NCI-H2227 (cell line): ENCODE results near the gene POU2F1.

ENCODE experiments used
- DNase-seq: peaks from one replicate; lab custom pipeline; 2025; ENCODE audit not compliant: unreplicated experiment; lab: John Stamatoyannopoulos, UW

The POU2F1 gene

DNA sequence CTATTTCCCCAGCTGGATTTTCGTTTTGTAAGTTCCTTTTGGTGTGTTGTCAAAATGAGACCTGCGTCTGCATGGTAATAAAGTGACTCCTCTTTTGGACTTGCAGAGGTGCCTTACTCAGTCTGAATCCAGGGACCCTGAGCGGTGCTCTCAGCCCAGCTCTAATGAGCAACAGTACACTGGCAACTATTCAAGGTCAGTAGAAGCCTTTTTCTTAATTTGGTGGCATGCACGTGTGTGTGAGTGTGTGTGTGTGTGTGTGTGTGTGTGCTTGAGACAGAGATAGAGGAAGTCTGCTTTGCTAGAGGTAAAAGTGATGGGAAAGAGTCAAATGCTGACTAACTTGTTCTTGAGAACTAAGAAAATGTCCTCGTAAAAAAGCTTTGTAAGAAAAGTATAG lies 192.2 kb downstream of the POU2F1 start:
- no peak for DNase-seq

DNA sequence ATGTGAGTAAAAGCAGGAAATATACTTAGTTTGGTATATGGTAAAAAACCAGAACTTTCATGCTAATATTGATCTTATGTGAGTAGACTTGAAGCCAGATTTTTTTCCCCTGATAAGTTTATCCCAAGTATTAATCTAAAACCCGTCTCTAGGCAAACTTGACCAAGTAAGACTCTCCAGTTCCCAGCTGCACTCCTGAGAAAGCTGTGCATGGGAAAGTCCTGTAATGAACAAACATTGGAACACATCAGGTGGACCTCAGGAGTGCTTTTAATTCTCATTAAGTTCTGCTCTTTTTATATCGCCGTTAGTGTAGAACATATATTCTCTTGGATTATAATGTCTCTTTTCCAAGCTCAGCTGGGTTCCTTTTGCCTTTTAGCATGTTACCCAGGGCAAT lies 192.6 kb downstream of the POU2F1 start:
- DNase-seq = no peak

DNA sequence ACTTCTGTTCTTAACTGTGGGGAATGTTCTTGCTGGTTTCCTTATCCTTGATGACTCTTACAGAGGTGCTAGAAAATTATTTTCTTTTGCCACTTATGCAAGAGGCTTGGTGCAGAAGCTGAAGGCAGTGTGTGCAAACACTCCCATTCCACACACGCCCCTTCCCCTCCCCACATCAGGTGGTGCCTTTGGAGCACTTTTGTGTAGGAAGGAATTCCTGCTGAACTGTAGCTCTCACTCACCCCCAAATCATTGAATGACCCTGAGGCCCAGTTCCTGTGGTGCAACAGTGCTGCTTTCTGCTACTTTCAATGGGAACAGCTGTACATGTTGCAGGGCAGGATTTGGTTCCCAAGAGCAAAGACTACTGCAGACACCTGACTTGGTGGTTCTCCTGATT lies 195.8 kb downstream of the POU2F1 start:
- DNase-seq = no peak

DNA sequence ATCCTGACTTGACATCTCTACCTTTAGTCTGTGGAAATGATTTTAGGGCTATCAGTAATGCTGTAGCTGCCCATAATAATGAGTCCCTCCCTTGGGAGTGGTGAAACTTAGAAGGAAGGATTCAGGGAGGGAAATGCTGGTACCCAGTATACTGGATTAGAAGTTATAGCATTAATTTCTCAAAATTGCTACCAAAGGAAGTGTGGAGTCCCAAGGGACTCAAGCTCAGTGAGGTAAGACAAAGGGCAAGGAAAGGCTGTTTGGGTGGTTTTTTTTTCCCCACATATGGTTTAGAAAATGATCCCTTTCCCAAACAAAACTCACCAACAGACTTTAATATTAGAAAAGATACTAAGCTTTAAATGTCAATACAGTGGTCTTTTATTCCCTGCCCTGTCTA lies 197.7 kb downstream of the POU2F1 start:
- DNase-seq = no peak

DNA sequence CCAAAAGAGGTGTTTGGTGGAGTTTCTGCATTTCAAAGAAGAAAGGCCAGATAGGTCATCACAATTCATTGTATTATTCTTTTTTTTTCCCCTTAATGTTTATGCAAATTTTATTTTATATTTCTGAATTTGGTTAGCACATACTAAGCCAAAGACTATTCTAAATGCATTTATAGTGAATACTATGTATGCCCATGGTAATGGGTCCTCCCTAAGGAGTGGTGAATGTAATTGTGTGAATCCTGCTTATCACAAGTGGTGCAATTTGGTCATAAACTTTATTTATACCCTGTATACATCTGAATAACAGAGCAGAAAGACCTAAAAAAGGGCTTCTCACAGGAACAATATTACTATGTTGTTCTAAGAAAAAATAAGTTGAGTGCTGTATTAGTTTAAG lies 198.6 kb downstream of the POU2F1 start:
- DNase-seq = no peak

DNA sequence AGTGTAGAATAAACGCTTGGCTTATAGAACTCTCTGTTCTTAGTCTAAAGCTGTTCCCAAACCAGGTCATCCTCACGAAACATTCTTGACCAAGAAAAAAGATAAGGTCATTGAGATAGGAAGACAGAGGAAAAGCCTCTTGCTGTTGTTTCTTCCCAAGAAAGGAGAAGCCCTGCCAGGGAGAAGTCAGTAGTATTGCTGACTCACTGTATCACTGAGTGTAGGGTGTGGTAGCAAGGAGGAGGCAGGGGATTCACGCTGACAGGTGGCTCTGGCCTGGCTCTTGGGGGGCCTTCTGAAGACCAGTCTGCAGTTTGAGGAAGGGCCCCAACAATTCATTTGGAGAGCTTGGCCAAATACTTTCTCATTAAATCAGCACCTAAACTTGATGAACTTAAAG lies 199.8 kb downstream of the POU2F1 start:
- DNase-seq = no peak

DNA sequence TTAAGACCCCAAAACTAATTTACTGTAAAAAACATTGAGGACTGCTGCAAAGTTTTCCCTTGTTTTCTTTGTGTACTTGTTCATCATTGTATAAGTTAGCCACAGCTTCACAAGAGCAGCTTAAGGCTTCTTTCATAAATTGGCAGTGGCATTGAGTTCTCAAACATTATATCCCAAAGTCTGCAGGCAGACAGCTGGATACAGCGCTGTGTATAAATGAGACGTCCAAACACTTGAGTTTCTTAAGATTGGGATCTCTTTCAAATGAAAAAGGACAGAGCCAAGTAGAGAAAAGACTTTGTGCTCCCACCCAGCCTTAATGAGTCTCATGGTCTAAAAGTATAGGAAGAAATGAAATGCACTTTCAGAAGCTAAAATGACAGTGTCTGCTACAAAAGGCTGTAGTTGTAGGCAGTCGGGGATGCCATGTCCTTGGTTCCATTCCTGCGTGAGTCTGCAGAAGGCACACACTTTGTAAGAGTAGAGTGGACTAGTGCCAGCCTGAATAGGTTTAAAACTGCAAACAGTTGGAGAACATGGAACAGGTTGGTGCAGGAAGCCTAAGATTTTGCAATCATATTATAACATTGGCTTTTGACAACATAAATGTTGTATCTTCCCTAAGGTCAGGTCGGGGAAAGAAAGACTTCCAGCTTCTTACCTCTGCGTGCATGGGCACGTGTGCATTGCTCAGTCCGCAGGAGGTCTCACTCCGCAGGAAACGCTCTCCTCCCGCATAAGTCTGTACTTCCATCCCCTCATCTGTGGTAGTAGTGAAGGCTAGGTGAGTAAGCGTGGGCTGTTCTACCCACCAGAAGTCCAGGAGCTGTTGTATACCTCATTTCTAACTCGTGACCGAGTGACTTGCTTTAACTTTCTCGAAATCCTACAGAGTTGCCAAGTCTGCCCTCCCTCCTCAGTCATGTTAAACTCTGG lies 203.3 kb downstream of the POU2F1 start:
- no peak for DNase-seq

DNA sequence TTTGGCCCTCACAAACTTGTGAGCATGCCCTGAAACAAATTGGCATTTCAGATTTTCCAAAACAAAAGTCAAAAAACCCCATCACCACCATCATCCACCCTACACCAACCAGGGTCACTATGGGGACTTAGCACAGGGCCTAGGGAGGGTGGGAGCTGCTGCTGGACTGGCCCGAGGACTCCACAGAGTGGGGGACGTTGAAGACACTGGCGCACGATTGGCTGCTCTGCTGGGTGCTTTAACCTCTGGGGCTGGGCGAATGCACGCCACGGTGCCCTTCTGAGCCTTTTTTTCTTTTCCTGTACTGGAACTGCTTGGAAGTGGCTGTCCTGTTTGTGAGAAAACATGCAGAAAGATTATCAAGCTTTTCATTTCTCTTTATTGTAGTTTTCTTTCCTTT lies 204.8 kb downstream of the POU2F1 start:
- DNase-seq = no peak

DNA sequence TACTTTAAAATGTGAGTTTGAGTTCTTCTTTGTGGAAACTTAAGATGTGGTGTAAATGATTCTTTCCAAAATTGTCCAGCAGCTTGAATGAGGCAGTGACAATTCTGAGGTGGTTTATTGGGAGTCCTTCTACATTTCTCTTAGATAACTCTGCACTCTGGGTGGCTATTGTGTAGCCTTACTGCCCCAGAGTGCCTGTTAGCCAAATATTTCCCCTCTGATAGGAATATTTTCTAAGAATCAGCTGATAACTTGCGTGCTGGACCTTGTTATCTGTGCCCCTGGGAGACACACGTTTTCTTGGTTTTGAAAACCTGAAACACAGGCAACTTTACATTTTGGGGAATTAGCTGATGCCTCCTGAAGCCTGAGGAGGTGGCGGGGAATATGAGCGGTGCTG lies 206.0 kb downstream of the POU2F1 start:
- no peak for DNase-seq

DNA sequence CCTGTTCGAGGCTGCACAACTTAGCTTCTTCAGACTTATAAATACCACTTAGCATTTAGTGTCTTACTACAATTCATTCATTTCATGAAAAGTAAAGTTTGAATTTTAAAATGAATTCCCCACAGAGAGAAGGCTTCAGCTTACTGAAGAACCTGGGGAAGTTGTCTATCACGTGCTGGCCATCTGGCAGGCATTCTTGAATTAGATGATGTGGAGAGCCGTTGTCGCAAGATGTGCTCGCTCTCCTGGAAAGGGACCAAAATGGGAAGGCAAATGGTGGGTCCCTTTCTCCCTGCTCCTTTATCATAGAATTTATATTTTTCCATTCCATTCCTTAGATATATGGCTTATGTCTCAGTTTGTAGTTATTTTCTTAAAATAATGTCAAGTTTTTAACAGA lies 207.2 kb downstream of the POU2F1 start:
- no peak for DNase-seq

DNA sequence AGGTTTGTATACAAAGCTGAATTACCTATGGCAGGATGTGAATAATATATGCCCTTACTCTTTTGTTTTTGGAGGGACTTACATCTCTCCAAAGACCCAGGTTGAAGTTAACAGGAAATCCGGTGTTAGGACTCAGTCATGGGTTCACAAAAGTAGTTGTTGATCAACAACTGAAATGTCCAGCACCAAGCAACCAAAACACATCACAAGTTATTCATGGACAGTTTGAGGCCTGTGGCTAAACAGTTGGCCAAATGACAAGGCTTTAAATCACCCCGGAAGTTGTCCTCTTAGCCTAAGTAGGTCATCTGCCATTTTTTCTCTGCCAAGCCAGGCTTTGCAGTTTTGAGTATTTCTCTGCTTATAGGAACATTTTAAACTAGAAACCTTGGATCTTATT lies 207.7 kb downstream of the POU2F1 start:
- no peak for DNase-seq

DNA sequence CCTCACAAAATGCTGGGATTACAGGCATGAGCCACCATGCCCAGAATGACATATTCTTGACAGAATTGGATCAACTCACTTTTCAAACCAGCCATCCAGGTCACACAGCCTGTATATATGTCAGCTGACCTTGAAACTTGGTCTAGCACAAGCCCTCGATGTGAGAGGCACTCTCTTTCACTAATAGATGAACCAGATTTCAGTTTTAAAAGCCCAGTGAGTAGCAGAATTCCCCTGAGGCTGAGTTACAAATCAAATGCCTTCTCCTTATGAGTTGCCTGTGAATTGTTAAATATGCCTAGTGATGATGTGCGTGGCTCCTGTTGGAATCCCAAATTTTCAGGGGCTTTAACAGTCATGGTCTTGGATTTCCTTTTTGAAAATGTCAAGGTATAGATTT lies 208.9 kb downstream of the POU2F1 start:
- no peak for DNase-seq

DNA sequence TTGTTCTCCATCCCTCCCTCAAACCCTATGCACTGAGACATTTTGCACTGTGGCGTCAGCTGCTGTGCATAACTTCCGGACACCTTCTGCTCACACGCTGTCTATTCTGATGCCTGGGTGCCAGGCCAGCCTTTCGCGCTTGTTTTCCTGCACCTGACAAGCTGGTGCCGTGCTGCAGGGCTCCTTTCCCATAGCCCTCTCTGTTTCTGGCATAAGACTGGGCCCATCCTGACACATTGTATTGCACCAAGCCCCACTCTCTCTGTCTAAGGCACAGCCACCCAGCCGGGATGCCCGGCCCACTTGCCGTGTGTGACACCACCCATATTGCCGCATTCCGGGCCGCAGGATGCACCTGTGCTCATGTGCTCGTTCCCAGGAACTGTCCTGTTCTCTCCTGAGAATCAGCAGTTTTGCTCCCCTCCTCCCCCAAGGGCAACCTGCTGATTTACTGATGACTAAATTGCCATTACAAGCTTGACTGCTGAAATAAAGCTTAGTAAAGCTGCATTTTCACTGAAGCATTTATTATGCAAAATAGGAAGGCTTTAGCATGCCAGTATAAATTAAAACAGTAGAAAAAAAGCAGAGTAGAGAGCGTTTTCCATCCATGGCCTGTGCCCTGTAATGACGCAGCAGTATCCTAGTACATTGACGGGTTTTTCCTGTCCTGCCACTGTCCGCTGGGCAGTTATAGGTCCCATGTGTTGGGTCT lies 209.6 kb downstream of the POU2F1 start:
- no peak for DNase-seq

DNA sequence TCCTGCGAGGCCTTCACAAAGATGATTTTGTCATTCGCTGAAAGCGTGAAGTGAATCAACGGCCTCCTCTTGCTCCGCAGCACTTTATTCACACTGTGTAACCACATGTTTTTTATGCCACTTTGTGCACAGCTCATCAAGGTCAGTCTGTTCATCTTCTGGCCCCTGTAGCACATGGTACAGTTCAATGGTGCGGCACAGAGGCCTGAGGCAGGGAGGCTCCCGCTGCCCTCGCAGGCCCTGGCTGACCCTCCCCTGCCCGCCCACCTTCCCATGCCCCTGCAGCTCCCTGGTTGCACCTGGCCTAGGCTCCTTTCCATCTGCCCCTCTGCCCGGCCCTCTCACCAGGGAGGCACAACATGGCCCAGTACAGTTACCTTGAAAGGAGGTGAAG lies 210.2 kb downstream of the POU2F1 start:
- no peak for DNase-seq

DNA sequence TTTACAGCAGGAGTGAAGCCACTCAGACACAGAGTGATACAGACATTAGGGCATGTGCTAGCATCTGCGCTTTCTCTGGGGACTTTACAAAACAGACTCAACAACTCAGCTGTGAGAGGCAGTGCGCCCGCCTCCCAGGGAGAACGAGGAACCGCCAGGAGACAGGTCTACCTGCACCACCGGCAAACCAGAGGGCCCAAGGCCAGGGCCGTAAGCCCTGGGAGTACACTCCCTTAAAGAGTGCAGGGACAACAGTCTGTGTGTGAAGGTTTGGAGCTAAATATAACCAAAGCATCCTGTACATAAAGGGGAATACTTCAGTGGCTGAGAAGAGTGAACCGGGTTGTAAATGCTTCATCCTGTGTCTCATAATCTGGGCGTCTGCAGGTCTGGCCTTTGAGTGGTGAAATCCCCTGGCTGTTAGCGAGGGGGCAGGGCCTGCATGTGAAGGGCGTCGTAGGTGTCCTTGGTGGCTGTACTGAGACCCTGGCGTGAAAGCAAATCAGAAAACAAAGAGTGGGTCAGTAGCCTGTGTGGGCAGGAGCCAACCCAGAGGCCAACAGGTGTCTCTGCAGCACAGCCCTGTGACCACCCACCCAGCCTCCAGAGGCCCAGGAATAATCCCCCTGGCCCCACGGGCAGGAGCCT lies 210.7 kb downstream of the POU2F1 start:
- DNase-seq = no peak

DNA sequence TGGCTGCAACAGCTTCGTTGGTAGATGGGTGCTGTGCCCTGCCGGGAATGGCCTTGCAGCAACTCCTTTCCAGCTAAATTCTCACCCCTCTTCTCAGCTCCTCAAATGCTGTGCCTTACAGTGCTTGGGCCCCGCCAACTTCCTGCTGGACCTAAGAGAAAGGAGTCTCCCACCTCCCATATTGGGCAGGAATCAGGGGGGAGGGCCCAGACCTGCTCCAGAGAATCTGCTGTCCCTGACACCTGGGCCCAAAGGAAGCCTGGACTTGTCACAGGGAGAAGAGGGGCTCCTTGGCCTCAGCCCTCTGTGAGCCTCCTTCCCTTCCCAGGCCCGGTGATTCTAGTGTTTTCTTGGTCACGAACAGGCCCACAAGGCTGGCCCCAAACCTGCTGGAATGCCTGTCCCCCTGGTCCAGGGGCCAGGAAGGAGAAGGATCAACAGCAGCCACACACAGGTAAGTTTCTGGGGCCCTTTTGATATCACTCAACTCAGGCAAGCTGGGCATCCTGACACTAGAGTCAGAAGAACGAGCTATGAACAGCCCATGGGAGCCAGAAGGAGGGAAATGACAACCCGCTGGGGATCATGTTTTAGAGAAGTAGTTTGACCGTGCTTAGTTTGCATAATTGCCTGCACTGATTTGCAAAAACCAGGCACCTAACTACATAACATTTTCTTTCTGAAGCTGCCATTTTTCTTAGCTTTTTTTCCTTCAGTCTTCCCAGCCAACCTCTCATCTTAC lies 211.4 kb downstream of the POU2F1 start:
- no peak for DNase-seq

DNA sequence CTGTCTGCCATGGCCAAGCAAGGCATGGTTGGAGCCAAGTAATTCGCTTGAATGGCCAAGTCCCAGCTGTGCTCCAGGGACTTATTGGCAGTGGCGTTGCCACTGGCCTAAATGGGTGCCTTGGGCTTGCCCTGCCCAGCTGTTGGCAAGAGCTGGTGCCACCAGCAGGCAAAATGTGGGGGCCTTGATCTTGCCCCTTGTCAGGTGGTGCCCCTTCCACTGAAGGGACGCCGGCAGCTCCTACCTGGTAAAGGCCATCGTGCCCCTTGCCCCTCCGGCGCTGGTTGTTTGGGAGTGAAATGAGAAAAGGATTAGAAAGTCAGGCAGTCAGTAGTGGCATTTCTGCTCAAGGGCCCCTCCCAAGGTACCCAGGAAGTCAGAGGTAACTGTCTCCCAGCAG lies 212.1 kb downstream of the POU2F1 start:
- DNase-seq = no peak

DNA sequence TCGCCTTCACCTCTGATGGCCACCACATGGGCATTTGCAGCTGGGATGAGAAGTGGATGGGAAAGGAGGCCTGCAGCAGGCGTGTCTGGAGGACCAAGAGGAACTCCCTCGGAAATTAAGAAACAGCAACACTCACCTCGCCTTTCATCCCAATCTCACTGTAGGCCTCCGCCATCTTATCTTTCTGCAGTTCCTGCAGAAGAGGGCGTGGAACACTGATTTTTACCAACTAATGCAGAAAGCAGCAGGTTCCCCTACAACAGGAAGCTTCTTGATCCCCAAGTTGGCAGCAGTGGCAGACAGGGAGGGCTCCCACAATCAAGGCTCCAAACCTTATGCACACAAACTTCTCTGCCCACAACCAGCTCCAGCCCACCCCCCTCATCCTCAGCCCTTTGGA lies 213.2 kb downstream of the POU2F1 start:
- no peak for DNase-seq

DNA sequence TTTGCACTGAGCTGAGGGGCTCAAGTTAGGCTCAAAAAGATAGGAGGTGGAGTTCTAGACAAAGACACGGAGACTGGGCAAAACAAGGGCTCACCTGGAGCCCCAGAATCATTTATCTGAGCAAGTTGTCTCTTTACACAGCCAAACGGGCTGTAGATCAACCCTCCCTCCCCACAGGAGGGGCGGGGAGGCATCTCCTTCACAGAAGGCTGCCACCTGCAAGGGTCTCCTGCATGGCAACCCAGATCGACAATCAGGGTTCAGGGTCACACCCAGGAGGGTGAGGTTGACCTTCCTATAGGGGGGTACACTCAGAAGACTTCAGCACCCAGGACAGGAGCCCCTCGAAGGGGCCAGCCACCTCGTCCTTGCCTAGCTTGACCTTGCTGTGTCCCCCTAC lies 213.6 kb downstream of the POU2F1 start:
- DNase-seq = no peak

DNA sequence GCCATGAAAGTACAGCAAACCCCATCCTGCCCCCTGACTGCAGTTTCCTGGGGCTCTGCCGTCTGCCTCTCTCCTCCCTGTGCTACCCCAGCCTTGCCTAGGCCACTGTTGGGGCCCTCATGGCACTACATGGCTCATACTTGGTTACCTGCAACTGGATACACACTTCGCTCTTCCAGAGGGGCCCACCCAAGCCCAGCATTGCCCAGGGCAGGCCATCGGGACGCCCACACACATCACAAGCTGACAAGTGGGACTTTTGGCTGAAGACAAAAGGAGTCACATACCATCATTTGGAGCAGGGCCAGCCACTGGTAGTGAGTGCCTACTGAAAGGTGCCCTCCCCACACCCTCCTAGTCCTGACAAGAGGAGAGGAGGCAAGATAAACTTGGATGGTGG lies 214.8 kb downstream of the POU2F1 start:
- DNase-seq = no peak
